Mesenteric fat pad (tissue), 1 donor: Measurements from ENCODE around the gene PSMB2. TPM values are rescaled to one million over a fixed set of nuclear protein-coding genes. Genes with fewer than 3 reads are reported as not detected.
"Not testable (repeated sequence)": the region's sequence is repeated elsewhere in the genome, so short reads cannot be mapped to it uniquely, and the experiment has no call there.

ENCODE experiments used
- DNase-seq: peaks from one replicate; pipeline ENCODE4 v3.0.0-alpha.2; 2020; ENCODE audit warnings: low spot score
- total RNA-seq: library from RNA; stranded (reverse); fragmentation: NEBNext Ultra II Directional; extraction: Animal tissue kit (Norgen Biotek cat#: 25700); gene quantifications from one replicate; pipeline ENCODE4 v1.2.1, GENCODE V29; 2021
- donor health status: DM: yes; HTN: yes; CAD: no.

The PSMB2 gene
- total RNA-seq, 1 donor from 2014 or later: 47.4 TPM

DNA sequence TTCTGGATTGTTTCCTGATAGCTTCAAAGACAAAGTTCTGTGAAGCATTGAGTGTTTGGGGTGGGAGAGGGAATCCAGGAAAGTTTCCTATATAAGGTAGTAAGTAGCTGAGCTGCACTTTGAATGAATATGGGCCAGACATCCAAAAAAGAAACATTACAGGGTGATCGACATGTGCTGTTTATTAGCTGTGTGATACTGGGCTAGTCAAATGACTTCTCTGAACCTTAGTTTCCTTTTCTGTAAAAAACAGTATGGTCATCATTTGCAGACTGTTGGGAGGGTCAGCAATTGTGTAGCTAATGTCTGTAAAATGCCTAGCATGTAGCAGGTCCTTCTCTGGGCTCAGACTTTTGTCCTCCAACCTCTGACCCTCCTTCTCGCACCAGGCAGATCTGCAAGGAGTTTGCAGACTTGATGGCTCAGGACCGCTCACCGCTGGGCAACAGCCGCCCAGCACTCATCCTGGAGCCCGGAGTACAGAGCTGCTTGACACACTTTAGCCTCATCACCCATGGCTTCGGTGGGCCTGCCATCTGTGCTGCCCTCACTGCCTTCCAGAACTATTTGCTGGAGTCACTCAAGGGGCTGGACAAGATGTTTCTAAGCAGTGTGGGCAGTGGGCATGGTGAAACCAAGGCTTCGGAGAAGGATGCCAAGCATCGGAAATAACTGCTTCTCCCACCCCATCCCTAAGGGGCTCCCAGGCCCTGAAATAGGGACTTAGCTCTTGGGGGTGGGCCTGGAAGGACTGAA lies 47.1 kb downstream of the PSMB2 start:
- no peak for DNase-seq

DNA sequence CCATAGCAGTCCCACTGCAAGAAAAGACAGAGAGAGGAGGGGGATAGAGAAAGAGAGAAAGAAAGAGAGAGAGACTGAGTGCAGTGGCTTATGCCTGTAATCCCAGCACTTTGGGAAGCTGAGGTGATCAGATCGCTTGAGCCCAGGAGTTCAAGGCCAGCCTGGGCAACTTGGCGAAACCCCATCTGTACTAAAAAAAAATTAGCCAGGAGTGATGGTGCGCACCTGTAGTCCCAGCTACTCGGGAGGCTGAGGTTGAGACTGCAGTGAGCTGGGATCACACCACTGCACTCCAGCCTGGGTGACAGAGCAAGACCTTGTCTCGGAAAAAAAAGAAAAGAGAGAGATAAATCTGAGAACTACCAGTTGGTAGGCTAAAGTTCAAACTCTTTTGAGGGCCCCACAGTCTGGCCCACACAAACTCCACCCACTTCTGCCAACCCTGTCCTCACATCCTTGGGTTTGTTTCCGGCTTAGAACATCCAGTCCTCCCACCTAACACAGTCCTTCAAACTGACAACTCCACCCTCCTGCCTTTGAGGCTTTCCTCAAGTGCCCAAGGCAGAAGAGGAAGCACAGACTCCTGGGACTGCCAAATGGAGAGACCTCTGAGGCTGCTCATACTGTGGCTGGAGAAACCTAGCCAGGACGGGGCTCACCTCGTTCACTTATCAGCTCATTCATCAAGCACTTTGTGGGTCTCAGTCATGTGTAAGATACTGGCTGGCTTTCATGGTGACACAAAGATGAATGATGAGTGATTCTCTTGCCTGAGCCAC lies 48.1 kb downstream of the PSMB2 start:
- DNase-seq: no peak

- DNase-seq: peak; percentile 75
These were observed 50.1 kb downstream of the PSMB2 start for GRCh38 chr1:35591211-35591610.

DNA sequence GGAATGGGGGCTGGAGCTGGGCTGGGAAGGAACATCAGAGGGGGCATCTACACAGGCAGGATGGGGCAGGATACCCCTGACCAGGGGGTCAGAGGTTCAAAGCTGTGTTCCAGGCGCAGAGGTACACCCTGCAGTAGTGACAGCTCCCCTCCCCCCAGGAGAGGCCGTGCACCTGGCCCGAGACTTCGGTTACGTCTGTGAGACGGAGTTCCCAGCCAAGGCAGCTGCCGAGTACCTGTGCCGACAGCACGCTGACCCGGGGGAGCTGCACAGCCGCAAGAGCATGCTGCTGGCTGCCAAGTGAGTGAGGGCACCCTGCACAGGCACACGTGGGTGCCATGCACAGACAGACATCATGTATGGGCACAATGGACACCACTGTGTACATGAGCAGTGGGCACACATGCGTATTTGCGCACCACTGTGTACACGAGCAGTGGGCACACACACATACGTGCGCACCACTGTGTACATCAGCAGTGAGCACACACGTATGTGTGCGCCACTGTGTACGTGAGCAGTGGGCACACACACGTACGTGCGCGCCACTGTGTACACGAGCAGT lies 50.8 kb downstream of the PSMB2 start:
- DNase-seq: peak; percentile 87

- peak; percentile 86 for DNase-seq
These were observed 51.6 kb downstream of the PSMB2 start for GRCh38 chr1:35589516-35590427.

DNA sequence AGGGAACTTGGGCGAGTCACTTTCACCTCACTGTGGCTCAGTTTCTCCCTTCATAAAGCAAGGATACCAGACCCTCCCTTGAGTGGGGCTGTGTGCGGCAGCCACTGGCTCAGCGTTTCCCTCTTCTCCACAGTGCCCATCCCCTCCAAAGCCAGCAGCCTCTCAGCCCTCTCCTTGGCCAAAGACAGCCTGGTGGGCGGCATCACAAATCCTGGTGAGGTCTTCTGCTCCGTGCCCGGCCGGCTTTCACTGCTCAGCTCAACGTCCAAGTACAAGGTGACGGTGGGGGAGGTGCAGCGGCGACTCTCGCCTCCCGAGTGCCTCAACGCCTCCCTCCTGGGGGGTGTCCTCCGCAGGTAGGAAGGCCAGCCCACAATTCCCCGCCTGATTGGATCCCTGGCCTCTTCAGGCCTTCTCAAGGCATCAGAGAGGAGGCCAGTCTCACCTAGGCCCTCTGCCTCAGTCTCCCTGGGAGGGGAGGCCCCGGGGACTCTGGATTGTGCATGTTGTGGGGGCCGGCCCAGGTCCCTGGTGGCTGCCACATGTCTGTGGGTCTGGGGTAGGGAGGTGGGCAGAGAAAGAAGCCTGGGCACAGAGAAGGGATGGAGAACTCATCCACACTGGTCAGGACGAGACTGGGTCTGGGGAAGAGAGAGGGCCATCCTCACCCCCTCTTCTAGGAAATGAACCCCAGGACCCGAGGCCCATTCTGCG lies 53.0 kb downstream of the PSMB2 start:
- peak; percentile 83 for DNase-seq

DNA sequence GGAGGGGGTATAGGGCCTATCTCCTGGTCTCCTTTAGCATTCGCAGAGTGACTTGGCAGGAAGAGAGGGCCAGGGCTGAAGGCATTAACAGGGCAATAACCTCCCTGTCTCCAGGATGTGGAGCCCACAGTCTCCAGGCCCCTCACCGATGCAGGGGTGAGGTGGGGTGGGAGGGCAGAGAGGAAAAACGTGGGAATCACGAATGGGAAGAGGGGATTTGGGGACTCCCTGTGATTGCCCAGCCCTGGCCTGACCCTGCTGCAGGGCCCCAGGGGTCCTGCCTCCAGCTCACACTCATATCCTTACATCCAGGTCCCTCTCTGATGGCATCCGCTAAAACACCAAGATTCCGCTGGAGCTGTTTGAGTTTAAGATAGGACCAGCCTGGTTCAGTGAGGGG lies 53.6 kb downstream of the PSMB2 start:
- DNase-seq: peak; percentile 62

DNA sequence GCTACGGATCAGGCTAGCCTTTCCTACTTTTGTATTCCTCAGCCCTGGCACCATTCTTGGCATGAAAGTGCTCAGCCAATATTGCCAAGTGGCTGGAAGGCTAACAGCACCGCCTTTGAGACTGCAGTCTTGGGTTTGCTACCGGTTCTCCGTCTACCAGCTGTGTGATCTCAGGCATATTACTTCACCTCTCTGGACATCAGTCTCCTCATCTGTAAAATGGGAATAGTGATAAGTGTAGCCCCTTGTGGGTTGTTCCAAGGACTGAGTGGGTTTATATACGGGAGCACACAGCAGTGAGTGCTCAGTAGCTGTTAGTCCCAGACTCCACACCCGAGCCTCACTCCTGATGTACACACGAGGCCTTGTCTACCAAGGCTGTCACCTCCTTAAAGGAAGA lies 54.5 kb downstream of the PSMB2 start:
- no peak for DNase-seq

GRCh38 chr1:35585805-35586204 lies 55.5 kb downstream of the PSMB2 start:
- DNase-seq: not testable (repeated sequence)

DNA sequence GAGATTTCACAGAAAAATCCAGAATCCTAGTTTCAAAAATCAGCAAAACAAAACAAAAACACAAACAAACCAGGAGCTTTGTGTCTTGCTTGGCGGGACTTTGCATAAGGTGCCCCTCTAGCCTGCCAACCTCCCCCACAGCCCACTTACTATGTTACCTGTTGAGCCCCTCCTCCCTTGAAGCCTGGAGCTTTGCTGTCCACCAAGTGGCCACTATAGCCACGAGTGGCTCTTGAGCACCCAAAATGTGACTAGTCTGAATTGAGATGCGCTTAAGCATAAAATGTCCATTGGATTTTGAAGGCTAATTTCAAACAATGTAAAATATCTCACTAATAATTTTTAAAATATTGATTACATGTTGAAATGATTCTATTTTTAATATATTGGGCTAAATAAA lies 56.0 kb downstream of the PSMB2 start:
- peak; percentile 3 for DNase-seq

GRCh38 chr1:35581621-35582020 lies 59.7 kb downstream of the PSMB2 start:
- not testable (repeated sequence) for DNase-seq

DNA sequence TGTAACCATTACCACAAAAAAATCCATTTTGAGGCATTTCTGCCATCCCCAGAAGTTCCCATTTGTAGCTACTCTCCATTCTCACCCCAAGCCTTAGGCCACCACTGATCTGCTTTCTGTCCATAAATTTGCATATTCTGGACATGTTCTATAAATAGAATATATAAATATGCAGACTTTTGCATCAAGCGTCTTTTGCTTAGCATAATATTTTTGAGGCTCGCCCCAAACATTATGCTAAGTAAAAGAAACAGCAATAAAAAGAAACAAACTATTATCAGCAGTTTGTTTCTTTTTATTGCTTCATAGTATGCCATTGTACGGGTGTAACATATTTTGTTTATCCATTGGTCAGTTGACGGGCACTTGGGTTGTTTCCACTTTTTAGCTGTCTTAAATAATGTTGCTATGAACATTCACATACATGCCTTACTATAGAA lies 60.4 kb downstream of the PSMB2 start:
- no peak for DNase-seq

DNA sequence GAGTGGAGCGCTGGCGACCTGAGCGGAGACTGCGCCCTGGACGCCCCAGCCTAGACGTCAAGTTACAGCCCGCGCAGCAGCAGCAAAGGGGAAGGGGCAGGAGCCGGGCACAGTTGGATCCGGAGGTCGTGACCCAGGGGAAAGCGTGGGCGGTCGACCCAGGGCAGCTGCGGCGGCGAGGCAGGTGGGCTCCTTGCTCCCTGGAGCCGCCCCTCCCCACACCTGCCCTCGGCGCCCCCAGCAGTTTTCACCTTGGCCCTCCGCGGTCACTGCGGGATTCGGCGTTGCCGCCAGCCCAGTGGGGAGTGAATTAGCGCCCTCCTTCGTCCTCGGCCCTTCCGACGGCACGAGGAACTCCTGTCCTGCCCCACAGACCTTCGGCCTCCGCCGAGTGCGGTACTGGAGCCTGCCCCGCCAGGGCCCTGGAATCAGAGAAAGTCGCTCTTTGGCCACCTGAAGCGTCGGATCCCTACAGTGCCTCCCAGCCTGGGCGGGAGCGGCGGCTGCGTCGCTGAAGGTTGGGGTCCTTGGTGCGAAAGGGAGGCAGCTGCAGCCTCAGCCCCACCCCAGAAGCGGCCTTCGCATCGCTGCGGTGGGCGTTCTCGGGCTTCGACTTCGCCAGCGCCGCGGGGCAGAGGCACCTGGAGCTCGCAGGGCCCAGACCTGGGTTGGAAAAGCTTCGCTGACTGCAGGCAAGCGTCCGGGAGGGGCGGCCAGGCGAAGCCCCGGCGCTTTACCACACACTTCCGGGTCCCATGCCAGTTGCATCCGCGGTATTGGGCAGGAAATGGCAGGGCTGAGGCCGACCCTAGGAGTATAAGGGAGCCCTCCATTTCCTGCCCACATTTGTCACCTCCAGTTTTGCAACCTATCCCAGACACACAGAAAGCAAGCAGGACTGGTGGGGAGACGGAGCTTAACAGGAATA lies 64.0 kb downstream of the PSMB2 start:
- peak; percentile 89 for DNase-seq

DNA sequence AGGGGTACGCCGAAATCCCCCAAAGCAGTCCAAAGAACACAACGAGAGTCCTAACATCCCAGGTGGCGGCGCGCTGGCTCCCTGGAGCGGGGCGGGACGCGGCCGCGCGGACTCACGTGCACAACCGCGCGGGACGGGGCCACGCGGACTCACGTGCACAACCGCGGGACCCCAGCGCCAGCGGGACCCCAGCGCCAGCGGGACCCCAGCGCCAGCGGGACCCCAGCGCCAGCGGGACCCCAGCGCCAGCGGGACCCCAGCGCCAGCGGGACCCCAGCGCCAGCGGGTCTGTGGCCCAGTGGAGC lies 64.6 kb downstream of the PSMB2 start:
- DNase-seq: not testable (repeated sequence)

GRCh38 chr1:35576061-35576765 lies 65.1 kb downstream of the PSMB2 start:
- peak; percentile 72 for DNase-seq

- peak; percentile 45 for DNase-seq
These were observed 65.8 kb downstream of the PSMB2 start for GRCh38 chr1:35575416-35575958.

DNA sequence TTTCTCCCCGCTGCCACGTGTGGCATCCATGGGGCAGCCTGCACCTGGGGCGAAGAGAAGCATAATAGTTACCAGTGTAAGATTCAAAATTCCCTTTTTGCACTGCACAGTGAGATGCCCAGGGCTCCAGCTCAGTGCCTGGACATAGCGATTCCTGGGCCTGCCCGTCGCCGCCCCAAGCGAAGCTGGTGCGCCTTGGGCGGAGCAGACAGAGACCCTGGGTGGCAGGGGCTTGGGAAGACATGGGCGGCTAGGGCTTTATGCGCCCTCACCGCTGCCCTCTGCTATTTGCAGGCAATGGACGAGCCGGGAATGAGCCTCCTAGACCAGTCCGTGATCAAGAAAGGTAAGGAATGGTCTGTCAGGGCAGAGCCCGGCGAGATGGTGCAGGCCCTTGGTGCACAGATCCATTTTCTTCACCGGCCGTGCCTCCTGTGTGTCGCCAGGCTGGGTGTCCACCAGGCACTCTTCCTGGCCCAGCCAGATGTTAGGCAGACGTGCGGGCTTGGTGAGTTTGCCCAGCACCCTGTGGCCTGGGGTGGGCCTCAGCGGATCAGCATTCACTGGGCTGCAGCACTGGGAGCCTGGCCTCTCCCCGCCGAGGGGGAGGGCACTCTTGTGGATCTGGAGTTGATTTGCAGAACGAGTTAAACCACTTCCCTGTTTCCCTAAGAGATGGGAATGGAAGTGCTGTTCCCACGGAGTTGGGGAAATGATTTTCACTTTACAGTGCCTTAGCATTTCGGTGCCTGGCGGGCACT lies 66.5 kb downstream of the PSMB2 start:
- peak; percentile 71 for DNase-seq

- peak; percentile 78 for DNase-seq
These were observed 67.1 kb downstream of the PSMB2 start for GRCh38 chr1:35574125-35574654.
